ENCODE results near the gene PYM1.
"Not testable (repeated sequence)": the region's sequence is repeated elsewhere in the genome, so short reads cannot be mapped to it uniquely, and the experiment has no call there.

Gene PYM1

DNA sequence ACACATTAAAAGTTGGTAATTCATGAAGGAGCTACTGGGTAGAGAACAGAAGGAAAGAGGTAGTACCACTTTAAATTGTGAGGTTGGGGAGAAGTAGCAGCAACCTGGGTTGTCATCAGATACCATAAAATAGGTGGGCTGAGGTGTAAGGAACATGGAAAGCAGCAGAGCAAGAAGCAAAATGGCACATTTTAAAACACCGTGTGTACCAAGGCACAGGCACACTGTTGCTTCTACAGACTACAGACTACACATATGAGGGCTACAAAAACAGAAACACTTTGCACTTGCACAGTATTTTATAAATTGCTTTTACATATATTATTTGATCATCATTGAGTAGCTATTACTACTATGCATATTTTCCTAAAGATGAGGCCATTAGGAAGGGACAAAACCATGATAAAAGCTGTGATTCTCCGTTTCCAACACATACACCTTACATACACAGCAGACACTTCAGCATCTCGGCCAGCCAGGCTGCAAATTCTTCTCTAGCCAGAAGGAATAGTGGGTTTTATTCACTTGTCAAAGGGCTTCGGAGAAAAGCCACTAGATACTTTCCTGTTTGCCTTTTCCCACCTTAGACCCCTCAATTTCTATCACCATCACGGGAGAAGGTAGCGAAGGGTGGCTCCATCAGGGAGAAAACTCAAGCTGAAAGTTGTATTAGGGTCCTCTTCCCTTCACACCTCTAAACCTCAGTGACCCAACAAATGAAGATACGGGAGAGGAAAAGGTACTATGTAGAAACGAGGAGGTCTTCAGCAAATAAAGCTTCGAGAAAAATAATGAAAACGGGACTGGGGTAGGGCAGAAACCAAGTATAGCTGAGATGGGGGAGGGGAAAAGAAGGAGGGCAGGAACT lies 1.6 kb downstream of the PYM1 start:
- no peak for TF ChIP-seq CTCF (IDR thresholded peaks at IDR 0.05)
- no peak for TF ChIP-seq ZFX (IDR thresholded peaks at IDR 0.05; ENCODE audit: borderline replicate concordance)
- H3K27ac ChIP-seq, result peak overlapping the region; percentile 100

DNA sequence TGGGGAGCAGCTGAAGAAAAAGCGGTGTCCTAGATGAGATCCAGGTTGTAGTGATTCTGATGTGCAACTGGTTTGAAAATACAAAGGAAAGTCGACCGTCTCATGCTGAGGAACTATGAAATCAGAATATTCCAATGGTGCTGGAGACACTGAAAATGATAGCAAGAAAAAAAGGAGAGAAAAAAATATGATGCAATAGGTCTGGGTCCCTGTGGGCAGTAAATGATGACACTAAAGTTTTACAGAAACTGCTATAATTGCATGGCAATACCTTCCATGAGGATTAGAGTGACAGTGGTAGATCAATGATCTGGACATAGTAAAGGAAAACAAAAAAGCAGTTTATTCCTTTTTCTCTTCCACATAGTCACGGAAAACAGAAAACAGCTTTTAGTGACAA lies 2.3 kb downstream of the PYM1 start:
- H3K27ac ChIP-seq, result peak overlapping the region; percentile 100
- TF ChIP-seq CTCF (IDR thresholded peaks at IDR 0.05) (no peak), ZFX (IDR thresholded peaks at IDR 0.05; ENCODE audit: borderline replicate concordance) (no peak)

- not testable (repeated sequence) for H3K27ac ChIP-seq
These were observed 4.0 kb downstream of the PYM1 start for GRCh38 chr12:55923648-55924047.

DNA sequence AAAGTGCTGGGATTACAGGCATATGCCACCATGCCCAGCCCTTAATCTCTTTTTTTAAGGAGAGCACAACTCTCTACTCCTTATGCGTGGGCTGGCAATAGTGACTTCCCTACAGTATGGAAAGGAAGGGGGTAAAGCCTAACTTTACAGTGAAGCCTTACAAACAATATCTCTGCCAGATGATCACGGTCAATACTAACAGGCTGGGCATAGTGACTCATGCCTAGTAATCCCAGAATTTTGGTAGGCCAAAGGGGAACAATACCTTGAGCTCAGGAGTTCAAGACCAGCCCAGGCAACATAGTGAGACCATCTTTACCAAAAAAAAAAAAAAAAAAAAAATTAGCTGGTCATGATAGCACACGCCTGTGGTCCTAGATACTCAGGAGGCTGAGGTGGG lies 5.6 kb downstream of the PYM1 start:
- 0 out of 2 replicates have a peak overlapping the region, but pooled peaks have one; percentile 38 for H3K27ac ChIP-seq
- TF ChIP-seq CTCF (IDR thresholded peaks at IDR 0.05) (no peak), ZFX (IDR thresholded peaks at IDR 0.05; ENCODE audit: borderline replicate concordance) (no peak)

DNA sequence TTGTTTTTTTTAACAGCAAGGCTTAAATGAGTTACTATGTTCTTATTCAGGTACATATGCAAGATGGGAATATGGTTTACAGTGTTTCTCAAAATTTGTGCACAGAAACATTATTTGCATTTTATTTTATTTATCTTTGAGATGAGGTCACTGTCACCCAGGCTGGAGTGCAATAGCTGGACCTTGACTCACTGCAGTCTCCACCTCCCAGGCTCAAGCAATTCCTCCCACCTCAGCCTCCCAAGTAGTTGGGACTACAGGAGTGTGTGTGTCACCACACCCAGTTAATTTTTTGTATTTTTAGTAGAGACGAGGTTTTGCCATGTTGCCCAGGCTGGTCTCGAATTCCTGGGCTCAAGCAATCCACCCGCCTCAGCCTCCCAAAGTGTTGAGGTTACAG lies 8.7 kb downstream of the PYM1 start:
- peak overlapping the region; percentile 38 for H3K27ac ChIP-seq

DNA sequence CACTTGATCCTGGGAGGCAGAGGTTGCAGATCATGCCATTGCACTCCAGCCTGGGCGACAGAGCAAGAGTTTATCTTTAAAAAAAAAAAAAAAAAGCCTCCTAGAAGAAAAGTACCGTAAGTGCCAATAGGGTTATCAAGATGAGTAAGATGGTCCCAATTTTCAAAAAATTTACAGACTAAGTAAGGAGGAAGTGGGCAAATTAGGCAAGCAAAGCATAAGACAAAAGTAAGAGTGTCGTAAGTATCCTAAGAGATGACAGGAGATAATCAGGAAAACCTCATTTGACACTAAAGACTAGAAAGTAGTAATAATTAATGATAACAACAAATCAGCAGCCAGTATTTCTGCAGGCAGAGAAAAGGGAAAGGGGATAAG lies 12.2 kb downstream of the PYM1 start:
- no peak for TF ChIP-seq ZFX (IDR thresholded peaks at IDR 0.05; ENCODE audit: borderline replicate concordance)
- no peak for TF ChIP-seq CTCF (IDR thresholded peaks at IDR 0.05)
- H3K27ac ChIP-seq, result peak overlapping the region; percentile 95

- TF ChIP-seq ZFX (IDR thresholded peaks at IDR 0.05; ENCODE audit: borderline replicate concordance) (no peak), CTCF (IDR thresholded peaks at IDR 0.05) (no peak)
These were observed 14.8 kb downstream of the PYM1 start for GRCh38 chr12:55912908-55913307.

DNA sequence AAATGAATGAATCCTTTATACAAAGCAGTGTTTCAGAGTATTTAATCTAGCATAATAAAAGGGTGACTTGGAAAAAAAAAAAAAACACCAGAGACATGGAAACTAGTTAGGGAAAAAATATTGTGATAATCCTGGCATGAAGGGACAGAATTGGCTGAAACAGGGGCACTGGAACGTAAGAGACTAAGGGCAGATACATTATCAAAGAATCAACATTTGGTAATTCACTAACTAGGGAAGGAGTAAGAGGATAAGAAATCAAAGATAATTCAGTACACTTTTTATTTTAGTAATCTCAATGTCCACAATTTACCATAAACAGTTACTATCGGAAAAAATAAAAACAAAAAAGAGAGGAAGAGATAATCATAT lies 18.2 kb downstream of the PYM1 start:
- peak overlapping the region; percentile 95 for H3K27ac ChIP-seq

More at GRCh38 chr12:55912908-55913307, 14.8 kb downstream of the PYM1 start:
- peak overlapping the region; percentile 95; the same call in 1 of the 2 replicates for H3K27ac ChIP-seq

More for the DNA sequence above, 18.2 kb downstream of the PYM1 start:
- TF ChIP-seq CTCF (IDR thresholded peaks at IDR 0.05) (no peak), ZFX (IDR thresholded peaks at IDR 0.05; ENCODE audit: borderline replicate concordance) (no peak)

Data from 22Rv1 (cell line).